Fibroblast of villous mesenchyme (primary cell): Measurements from ENCODE around the gene UNK. TPM values are rescaled to one million over a fixed set of nuclear protein-coding genes. Genes with fewer than 3 reads are reported as not detected.

ENCODE experiments used
- DNase-seq: peaks from one replicate; pipeline ENCODE4 v3.0.0-alpha.2; 2010; ENCODE audit warnings: low read depth
- H3K4me3 ChIP-seq: 2 replicates; pipeline ENCODE4 v1.5.1; 2011; ENCODE audit warnings: low read depth, mild to moderate bottlenecking, low read length
- total RNA-seq: library from RNA; depleted of rRNA; stranded (reverse); fragments of >200 nt; gene quantifications from 2 replicates; pipeline ENCODE4 v1.2.3, GENCODE V29; 2012
- TF ChIP-seq, protein P1 (sequence below): IDR thresholded peaks from 2 replicates; pipeline ENCODE4 v1.5.1; 2012; ENCODE audit warnings: low read depth, mild to moderate bottlenecking, low read length; ENCODE audit not compliant: insufficient read depth

The UNK gene
- total RNA-seq, 1 donor, result 19.9 TPM

DNA sequence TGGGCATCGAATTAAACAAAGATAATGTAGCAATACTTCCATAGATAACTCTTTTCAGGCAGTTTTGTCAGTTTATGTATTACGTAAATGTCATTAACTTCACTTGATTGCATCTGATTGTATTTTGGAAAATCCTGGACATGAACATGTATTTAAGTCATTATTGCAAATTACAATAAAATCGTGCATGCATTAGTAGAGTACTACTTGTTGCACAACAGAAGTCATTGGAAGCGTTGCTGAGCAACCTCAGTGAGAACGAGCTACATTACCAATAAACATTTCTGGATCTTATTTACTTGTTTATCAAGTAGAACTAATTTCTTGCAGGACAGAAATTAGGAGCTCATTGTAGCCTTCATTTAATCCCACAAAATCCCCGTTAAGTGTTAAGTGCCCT is 6.6 kb downstream of the UNK start:
- TF ChIP-seq, protein P1, sequence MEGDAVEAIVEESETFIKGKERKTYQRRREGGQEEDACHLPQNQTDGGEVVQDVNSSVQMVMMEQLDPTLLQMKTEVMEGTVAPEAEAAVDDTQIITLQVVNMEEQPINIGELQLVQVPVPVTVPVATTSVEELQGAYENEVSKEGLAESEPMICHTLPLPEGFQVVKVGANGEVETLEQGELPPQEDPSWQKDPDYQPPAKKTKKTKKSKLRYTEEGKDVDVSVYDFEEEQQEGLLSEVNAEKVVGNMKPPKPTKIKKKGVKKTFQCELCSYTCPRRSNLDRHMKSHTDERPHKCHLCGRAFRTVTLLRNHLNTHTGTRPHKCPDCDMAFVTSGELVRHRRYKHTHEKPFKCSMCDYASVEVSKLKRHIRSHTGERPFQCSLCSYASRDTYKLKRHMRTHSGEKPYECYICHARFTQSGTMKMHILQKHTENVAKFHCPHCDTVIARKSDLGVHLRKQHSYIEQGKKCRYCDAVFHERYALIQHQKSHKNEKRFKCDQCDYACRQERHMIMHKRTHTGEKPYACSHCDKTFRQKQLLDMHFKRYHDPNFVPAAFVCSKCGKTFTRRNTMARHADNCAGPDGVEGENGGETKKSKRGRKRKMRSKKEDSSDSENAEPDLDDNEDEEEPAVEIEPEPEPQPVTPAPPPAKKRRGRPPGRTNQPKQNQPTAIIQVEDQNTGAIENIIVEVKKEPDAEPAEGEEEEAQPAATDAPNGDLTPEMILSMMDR, result no peak
- H3K4me3 ChIP-seq, result no peak overlapping the region
- DNase-seq, result no peak

DNA sequence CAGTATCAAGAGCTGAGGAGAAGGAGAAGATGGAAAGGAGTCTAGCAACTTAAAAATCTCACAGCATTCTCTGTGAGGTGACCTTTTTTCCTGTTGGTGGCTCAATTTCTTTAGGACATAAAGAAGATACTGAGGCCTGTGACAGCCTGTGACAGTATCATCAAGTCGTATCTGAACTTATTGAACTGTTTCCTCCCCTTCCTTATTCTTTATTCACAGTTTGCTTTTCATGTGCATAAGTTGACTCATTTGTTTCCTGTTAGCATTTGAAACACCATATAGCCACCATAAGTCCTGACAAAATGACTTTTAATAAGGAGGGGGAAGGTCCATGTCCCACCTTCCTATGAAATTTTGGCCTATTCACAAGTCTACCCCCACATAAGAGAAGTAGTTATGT is 8.9 kb downstream of the UNK start:
- no peak for DNase-seq
- no peak overlapping the region for H3K4me3 ChIP-seq
- TF ChIP-seq, protein P1, result no peak

DNA sequence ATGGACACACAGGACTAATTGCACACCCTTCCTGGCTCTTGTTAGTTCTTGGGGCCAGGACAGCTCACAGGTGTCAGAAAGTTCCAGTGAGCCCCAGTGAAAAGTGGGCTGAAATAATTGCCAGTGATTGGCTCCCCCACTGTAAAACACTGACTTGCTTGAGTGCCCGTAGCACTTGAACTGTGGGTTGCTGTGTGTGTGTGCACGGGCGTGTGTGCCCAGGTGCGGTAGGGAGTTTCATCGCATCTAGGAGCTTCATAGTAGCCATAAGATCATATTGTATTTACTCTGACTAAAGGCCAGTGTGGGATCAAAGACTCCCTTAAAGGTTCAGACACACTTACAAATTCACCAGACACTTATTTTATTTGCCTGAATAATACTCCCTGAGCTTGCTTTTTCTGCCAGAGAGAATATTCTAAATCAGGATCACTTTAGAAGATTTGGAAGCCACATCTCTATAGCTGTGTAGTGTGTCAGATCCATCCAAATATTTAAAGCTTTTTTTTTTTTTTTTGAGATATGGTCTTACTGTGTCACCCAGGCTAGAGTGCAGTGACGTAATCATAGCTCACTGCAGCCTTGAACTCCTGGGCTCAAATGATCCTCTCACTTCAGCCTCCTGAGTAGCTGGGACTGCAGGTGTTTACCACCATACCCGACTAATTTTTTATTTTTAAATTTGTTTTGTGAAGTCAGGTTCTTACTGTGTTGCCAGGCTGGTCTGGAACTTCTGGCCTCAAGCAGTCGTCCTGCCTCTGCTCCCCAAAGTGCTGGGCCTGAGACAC is 11.4 kb downstream of the UNK start:
- no peak for DNase-seq
- TF ChIP-seq, protein P1, result no peak

DNA sequence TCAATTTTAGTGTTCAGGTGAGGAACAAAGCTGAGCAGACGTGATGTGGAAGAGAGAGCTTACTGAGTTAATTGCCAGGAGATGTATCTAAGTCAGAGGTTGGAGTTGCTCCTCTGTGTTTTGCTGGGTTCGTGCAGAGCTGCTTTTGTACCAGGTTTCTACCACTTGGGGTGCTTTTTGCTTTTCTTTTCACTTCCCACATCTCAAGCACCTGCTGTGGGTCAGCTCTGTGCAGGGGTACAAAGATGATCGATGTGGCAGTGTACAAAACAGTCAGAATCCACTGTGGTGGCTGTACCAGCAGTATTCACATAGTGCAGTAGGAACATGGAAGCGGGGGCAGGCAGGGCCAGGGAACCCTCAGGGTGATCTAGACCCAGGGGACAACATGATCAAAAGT is 14.8 kb downstream of the UNK start:
- no peak overlapping the region for H3K4me3 ChIP-seq
- DNase-seq, result no peak
- TF ChIP-seq, protein P1, result no peak

More for the DNA sequence above, 11.4 kb downstream of the UNK start:
- no peak overlapping the region for H3K4me3 ChIP-seq

DNA sequence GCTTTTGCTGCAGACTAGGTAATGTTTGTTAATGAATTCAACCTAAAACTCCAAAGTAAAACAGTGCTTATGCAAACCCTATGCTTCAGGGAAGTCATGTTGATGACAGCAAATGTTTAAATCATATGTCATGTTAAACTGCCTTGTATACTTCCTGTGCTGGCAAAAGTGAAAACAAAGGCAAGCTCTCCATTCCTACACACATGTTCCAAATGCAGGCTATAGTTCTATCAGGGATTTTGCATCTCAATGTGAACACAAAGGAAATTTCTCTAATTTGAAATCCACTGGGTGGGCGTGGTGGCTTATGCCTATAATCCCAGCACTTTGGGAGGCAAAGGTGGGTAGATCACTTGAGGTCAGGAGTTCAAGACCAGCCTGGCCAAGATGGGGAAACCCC is 19.3 kb downstream of the UNK start:
- TF ChIP-seq, protein P1, result no peak
- no peak for DNase-seq
- no peak overlapping the region for H3K4me3 ChIP-seq

DNA sequence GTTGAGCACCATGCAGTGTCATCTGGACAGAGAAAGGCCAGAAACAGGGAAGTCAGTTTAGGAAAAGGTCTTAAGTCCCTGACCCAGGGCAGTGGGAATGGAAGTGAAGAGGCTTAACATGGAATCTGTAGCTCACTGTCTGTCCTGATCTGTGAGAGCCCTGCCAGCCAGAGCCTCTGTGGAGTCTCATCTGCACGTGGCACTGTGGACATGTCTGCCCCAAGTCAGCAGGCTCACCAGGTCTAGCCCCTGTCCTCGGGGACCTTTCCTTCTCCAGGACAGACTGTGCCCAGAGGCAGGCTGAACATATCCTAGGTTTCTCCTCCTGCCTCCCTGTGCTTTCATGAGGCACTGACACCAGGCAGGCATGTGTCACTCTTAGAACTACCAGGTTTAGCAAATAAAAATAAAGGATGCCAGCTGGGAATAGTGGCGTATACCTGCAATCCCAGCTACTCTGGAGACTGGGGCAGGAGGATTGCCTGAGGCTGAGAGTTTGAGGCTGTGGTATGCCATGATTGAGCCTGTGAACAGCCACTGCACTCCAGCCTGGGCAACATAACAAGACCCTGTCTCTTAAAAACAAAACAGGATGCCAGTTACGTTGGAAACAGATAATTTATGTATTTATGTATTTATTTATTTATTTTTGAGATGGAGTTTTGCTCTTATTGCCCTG is 22.4 kb downstream of the UNK start:
- no peak overlapping the region for H3K4me3 ChIP-seq
- TF ChIP-seq, protein P1, result no peak
- no peak for DNase-seq

DNA sequence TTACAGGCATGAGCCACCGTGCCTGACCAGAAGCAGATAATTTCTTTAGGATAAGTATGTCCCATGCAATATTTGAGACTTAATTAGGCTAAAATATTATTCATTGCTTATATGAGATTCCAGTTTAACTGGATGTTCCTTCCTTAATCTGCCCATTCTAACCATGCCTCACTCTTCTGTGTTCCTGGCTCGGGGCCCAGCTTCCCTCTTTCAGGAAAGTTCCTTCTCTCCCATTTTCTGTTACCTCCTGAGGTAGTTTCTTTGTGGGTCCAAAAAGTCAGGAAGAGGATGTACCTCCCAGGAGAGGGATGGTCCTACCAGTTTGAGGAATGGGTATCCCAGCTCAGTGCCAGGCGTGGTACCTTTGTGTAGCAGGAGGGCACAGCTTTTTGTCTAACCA is 23.3 kb downstream of the UNK start:
- H3K4me3 ChIP-seq, result no peak overlapping the region
- DNase-seq, result no peak
- TF ChIP-seq, protein P1, result no peak
